Suprapubic skin (tissue), 4 donors: Measurements from ENCODE around the gene KRT77. TPM values are rescaled to one million over a fixed set of nuclear protein-coding genes. Genes with fewer than 3 reads are reported as not detected.

Source experiments
- DNase-seq, 2 donors: peaks; one replicate each; pipeline ENCODE4 v3.0.0-alpha.2; 2019; ENCODE audit warnings: low spot score in 2 of 2
- H3K27ac ChIP-seq: fragments of 200-600 bp; sonication (generic); one replicate; pipeline ENCODE4 v1.5.1; 2019
- H3K27me3 ChIP-seq: fragments of 200-600 bp; sonication (generic); one replicate; pipeline ENCODE4 v1.5.1; 2019
- H3K36me3 ChIP-seq: fragments of 200-600 bp; sonication (generic); one replicate; pipeline ENCODE4 v1.5.1; 2019
- H3K4me1 ChIP-seq: fragments of 200-600 bp; sonication (generic); one replicate; pipeline ENCODE4 v1.5.1; 2019
- H3K4me3 ChIP-seq: fragments of 200-600 bp; sonication (generic); one replicate; pipeline ENCODE4 v1.5.1; 2019; ENCODE audit warnings: mild to moderate bottlenecking
- H3K9me3 ChIP-seq: fragments of 200-600 bp; sonication (generic); one replicate; pipeline ENCODE4 v1.5.1; 2019
- EP300 ChIP-seq: sonication (generic); formaldehyde crosslinking; IDR thresholded peaks from one replicate; pipeline ENCODE4 v1.6.1; 2017; ENCODE audit warnings: antibody characterized with exemption
- POLR2A ChIP-seq, 2 donors: fragments of 450-650 bp; IDR thresholded peaks; one replicate each; pipeline ENCODE4 v1.6.1; 2017; ENCODE audit warnings: antibody characterized with exemption in 2 of 2, mild to moderate bottlenecking in 2 of 2, moderate library complexity in 2 of 2
- POLR2AphosphoS5 ChIP-seq, 3 donors: sonication (generic); formaldehyde crosslinking; IDR thresholded peaks; one replicate each; pipeline ENCODE4 v1.6.1; 2017; ENCODE audit warnings: antibody characterized with exemption in 3 of 3
- WGBS: methylation state at CpG from one replicate; pipeline ENCODE4 v1.1.5; 2018; 5-methylcytosine and 5-hydroxymethylcytosine counted together
- total RNA-seq, 4 donors: library from RNA; depleted of rRNA; stranded (reverse); fragments of >200 nt; gene quantifications; one replicate each; pipeline ENCODE4 v1.1.0, GENCODE V29; 2016
- TF ChIP-seq, protein P1 (sequence below), 2 donors: fragments of 200-600 bp in 1 of 2; fragments of 450-650 bp in 1 of 2; sonication (generic) in 1 of 2; IDR thresholded peaks; one replicate each; pipeline ENCODE4 v1.5.1; 2016 to 2019; ENCODE audit warnings: antibody characterized with exemption in 2 of 2, mild to moderate bottlenecking in 1 of 2, moderate library complexity in 1 of 2

KRT77 gene
- total RNA-seq, 4 donors from 2014 or later, result 146 to 424 (median 275) TPM

DNA sequence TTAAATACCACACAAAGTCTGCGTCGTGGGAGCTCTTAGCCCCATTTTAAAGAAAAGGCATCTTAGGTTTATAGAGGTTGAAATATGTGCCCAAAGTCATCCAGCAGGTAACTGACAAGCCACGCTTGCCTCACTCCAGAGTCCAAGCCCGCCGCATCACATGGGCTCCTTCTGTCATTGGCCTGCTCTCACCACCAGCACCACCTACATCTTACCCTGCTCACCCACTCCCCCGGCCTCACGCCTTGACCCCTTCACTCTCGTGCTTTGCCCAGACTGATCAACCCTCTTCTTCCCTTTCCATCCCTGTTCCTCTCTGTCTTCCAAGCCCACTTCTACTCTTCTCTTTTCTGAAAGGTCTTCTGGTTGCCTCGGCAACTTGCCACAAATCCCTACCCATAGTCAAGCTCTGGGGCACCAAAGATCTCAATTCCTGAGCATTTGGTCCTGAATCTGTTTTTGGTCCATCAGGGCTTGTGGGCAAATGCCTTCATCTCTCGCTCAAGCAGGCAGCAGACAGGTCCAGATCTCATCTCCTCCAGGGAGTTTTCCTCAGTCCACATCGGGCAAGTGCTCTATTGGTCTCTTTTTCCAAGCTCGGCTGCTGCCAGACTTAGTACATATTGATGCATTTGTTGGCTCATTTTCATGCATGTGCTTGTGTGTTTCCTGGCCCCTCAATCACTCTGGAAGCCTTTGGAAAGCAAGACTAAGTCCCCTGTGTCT lies 19.6 kb downstream of the KRT77 start:
- Histone ChIP-seq H3K36me3 (no peaks in the 10 kb centered on the region), H3K4me1 (peaks cover 61% of the 10 kb centered on the region), H3K27ac (peak overlapping the region; percentile 60), H3K9me3 (no peaks in the 10 kb centered on the region), H3K27me3 (peaks cover 4% of the 10 kb centered on the region), H3K4me3 (no peak overlapping the region)
- DNase-seq, result no peak
- no peak for TF ChIP-seq EP300
- 78% methylated on average over 12 of the region's 12 CpGs for WGBS

DNA sequence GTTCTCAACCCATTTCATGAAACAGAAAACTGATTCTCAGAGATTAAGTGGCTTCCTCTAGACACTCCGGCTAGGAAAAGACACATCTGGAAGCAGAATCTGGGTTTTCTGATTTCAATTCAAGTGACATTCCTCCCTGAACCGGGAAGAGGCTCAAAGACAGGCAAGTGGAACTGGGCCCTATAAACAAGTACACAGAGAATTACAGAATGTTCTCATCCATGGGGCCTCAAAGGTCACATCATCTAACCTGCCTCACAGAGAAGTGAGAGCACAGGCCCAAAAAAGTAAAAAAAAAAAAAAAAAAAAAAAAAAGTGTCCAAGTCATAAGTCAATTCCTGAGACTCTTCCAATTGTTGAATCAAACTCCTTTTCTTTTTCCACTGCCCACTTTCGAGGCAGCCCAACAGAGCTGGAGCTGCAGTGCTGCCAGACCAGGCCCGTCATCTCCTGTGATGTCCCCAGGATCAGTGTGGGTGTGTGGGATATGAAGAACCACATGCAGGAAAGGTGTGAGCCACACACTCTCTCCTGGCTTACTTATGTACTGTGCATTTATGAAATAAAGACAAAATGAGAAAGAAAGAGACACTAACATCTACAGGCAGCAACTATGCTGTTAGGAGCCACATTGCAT lies 20.3 kb downstream of the KRT77 start:
- 57% methylated on average over 4 of the region's 4 CpGs for WGBS
- H3K27me3 ChIP-seq, result peaks cover 4% of the 10 kb centered on the region
- no peaks in the 10 kb centered on the region for H3K36me3 ChIP-seq
- no peak overlapping the region for H3K4me3 ChIP-seq
- peak overlapping the region; percentile 77 for H3K27ac ChIP-seq
- no peaks in the 10 kb centered on the region for H3K9me3 ChIP-seq
- TF ChIP-seq, protein P1, sequence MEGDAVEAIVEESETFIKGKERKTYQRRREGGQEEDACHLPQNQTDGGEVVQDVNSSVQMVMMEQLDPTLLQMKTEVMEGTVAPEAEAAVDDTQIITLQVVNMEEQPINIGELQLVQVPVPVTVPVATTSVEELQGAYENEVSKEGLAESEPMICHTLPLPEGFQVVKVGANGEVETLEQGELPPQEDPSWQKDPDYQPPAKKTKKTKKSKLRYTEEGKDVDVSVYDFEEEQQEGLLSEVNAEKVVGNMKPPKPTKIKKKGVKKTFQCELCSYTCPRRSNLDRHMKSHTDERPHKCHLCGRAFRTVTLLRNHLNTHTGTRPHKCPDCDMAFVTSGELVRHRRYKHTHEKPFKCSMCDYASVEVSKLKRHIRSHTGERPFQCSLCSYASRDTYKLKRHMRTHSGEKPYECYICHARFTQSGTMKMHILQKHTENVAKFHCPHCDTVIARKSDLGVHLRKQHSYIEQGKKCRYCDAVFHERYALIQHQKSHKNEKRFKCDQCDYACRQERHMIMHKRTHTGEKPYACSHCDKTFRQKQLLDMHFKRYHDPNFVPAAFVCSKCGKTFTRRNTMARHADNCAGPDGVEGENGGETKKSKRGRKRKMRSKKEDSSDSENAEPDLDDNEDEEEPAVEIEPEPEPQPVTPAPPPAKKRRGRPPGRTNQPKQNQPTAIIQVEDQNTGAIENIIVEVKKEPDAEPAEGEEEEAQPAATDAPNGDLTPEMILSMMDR (IDR thresholded peaks at IDR 0.05), result no peak
- TF ChIP-seq EP300 (no peak), POLR2AphosphoS5 (IDR thresholded peaks at IDR 0.05) (no peak), POLR2A (IDR thresholded peaks at IDR 0.05) (no peak)
- H3K4me1 ChIP-seq, result peaks cover 55% of the 10 kb centered on the region
- DNase-seq, result no peak

DNA sequence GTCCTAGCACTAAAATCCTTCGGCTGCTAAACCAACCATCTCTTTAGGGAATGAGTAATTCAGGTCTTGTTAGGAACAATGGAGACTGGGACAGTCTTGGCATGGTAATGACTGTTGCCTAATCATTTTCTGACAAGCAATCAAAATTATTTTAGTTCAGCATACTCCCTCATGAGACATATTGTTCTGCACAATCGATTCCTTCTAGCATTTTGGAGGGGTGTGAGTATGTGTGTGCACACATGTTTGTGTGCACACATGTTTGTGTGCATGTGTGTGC lies 21.0 kb downstream of the KRT77 start:
- Histone ChIP-seq H3K9me3 (no peaks in the 10 kb centered on the region), H3K27me3 (peaks cover 4% of the 10 kb centered on the region), H3K4me1 (peaks cover 48% of the 10 kb centered on the region), H3K36me3 (no peaks in the 10 kb centered on the region), H3K4me3 (no peak overlapping the region), H3K27ac (peak overlapping the region; percentile 77)
- DNase-seq, result no peak
- WGBS, result 28% methylated on average over 2 of the region's 2 CpGs
- TF ChIP-seq POLR2A (IDR thresholded peaks at IDR 0.05) (no peak), POLR2AphosphoS5 (IDR thresholded peaks at IDR 0.05) (no peak), EP300 (no peak)
- TF ChIP-seq, protein P1 (IDR thresholded peaks at IDR 0.05), result no peak

DNA sequence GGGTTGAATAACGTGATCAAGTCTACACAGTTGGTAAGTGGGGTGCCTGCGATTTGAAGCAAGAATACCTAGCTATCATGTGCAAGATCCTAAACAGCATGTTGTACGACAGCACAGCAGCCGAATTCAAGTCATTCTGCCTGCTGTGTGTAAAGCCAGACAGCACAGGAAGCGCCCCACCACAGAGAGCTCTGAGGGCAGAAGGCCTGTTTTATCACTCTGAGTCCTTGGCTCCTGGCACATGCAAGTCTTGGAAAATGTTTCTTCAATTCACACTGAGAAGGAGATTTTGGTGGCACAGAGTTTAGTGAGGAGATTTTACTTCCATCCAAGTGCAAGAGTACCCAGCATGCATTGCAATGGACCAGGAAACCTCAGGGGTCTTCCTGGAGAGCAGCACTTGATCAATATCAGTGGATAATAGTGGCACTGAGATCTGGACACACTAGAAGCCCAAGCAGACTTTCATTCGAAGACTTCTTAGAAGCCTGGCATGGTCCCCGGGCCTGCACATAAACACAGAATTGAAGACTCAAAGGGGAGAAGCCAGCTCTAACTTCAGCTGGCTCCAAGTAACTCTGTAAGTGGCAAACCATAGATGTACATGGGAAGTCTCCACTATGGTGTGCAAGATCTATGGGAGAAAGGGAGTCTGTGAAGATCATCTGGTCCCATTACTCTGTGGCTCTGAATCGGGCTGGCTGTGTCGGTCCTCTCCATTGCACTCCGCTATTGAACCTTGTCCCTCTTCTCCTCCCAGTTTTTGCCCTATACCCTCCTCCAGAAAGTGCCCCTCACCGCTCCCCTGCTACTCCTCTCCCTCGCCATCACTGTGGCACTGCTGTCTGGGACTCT lies 21.6 kb downstream of the KRT77 start:
- Histone ChIP-seq H3K27ac (peak overlapping the region; percentile 77), H3K27me3 (peaks cover 4% of the 10 kb centered on the region), H3K9me3 (no peaks in the 10 kb centered on the region), H3K4me1 (peaks cover 45% of the 10 kb centered on the region), H3K36me3 (no peaks in the 10 kb centered on the region), H3K4me3 (no peak overlapping the region)
- WGBS, result 78% methylated on average over 12 of the region's 12 CpGs
- no peak for DNase-seq
- TF ChIP-seq, protein P1 (IDR thresholded peaks at IDR 0.05), result no peak
- TF ChIP-seq POLR2AphosphoS5 (IDR thresholded peaks at IDR 0.05), result no peak
- TF ChIP-seq EP300, result no peak
- no peak for TF ChIP-seq POLR2A (IDR thresholded peaks at IDR 0.05)

DNA sequence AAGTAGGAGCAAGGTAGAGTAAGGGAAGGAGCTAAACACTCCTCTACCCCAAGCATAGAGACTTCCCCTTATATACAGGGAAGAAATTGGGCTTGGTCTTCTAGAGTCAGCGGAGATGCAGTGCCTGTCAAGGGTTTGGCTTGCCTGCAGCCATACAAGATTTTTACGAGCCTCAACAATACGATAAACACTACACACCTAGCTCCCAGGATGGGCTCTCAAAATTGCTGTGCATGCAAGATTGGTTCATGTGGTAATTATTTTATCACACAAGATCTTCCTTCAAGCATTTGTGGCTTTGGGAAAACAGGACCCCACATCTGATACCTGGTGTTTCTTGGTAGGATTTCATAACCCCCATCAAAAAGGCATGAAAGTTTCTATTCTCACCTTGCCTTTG lies 23.0 kb downstream of the KRT77 start, which contains the start of gene KRT1:
Gene KRT1, minus strand, starts transcription at position 45 of the 400 bp plus-strand sequence. CDS start 59 bp downstream, outside the sequence.
- 52% methylated on average over 3 of the region's 3 CpGs for WGBS
- peak within 1 kb of the TSS; percentile 33 for H3K27ac ChIP-seq
- no peaks in the 10 kb centered on the region for H3K36me3 ChIP-seq
- peaks cover 33% of the 10 kb centered on the region for H3K4me1 ChIP-seq
- TF ChIP-seq POLR2AphosphoS5 (IDR thresholded peaks at IDR 0.05) (no peak), POLR2A (IDR thresholded peaks at IDR 0.05) (no peak), EP300 (no peak)
- TF ChIP-seq, protein P1 (IDR thresholded peaks at IDR 0.05), result no peak
- H3K9me3 ChIP-seq, result no peaks in the 10 kb centered on the region
- peak within 1 kb of the TSS; percentile 39 for H3K4me3 ChIP-seq
- no peak for DNase-seq
- peaks cover 5% of the 10 kb centered on the region for H3K27me3 ChIP-seq
